GM13977 (cell line): ENCODE results near the gene SLC35F1.

ENCODE experiments used
- DNase-seq: peaks from one replicate; pipeline ENCODE4 v3.0.0; 2012; ENCODE audit warnings: low spot score
- CTCF ChIP-seq: IDR thresholded peaks from 2 replicates; pipeline ENCODE4 v1.5.1; 2012; ENCODE audit warnings: mild to moderate bottlenecking, control low read depth; ENCODE audit not compliant: insufficient read depth; ENCODE audit errors: extremely low read depth, missing control alignments
- in situ Hi-C: fragments of 300-500 bp; cut with MboI; formaldehyde crosslinking; loops from one replicate; pipeline ENCODE4 v1.12.0; 2022; ENCODE audit warnings: low sequenced_read_pairs, low pct_unique_long_range_greater_than_20kb, mixed read lengths, inconsistent platforms; ENCODE audit not compliant: unreplicated experiment

SLC35F1 gene

GRCh38 chr6:118054082-118054481 lies 147.0 kb downstream of the SLC35F1 start:
- DNase-seq: no peak
- no peak for TF ChIP-seq CTCF

GRCh38 chr6:118061666-118062065 lies 154.6 kb downstream of the SLC35F1 start:
- no peak for TF ChIP-seq CTCF
- in situ Hi-C loops: no loop called here
- no peak for DNase-seq

More at GRCh38 chr6:118054082-118054481, 147.0 kb downstream of the SLC35F1 start:
- in situ Hi-C loops: no loop called here

GRCh38 chr6:118080547-118080946 lies 173.5 kb downstream of the SLC35F1 start:
- in situ Hi-C loops: no loop called here
- DNase-seq: no peak
- TF ChIP-seq CTCF: no peak

GRCh38 chr6:118083711-118084110 lies 176.6 kb downstream of the SLC35F1 start:
- no peak for DNase-seq
- in situ Hi-C loops: no loop called here
- no peak for TF ChIP-seq CTCF

- TF ChIP-seq CTCF: no peak
- in situ Hi-C loops: no loop called here
- no peak for DNase-seq
These were observed 178.6 kb downstream of the SLC35F1 start for GRCh38 chr6:118085665-118086064.

- TF ChIP-seq CTCF: no peak
- in situ Hi-C loops: no loop called here
These were observed 179.1 kb downstream of the SLC35F1 start for GRCh38 chr6:118086159-118086558.

GRCh38 chr6:118092086-118092485 lies 185.0 kb downstream of the SLC35F1 start:
- in situ Hi-C loops: no loop called here
- no peak for DNase-seq
- TF ChIP-seq CTCF: no peak

More at GRCh38 chr6:118086159-118086558, 179.1 kb downstream of the SLC35F1 start:
- no peak for DNase-seq
